ENCODE data around the gene QKI.

QKI gene

DNA sequence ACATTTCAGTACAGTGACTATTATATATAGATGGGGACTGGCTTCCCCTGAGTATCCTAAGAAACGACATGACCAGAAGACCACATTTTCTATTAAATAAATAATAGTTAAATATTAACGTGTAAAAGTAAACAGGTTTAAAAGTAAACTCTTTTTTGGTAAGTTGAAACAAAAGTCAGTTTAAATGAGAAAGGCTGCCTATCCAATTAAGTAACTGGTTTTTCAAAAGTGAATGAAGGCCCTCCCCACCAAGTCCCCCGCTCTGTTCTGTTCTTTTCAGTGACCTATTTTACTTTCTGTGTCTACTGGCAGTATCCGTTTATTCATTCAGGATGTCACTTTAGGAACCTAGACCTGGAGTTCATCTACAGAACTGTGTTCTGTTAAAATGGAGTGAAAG is 32.0 kb downstream of the QKI start:
- TF ChIP-seq EZH2 (optimal IDR thresholded peaks at IDR 0.05; ENCODE audit: low read depth, low read length) (no peak), EZH2phosphoT487 (IDR thresholded peaks at IDR 0.05; ENCODE audit: low read length) (no peak)
- TF ChIP-seq, protein P1, sequence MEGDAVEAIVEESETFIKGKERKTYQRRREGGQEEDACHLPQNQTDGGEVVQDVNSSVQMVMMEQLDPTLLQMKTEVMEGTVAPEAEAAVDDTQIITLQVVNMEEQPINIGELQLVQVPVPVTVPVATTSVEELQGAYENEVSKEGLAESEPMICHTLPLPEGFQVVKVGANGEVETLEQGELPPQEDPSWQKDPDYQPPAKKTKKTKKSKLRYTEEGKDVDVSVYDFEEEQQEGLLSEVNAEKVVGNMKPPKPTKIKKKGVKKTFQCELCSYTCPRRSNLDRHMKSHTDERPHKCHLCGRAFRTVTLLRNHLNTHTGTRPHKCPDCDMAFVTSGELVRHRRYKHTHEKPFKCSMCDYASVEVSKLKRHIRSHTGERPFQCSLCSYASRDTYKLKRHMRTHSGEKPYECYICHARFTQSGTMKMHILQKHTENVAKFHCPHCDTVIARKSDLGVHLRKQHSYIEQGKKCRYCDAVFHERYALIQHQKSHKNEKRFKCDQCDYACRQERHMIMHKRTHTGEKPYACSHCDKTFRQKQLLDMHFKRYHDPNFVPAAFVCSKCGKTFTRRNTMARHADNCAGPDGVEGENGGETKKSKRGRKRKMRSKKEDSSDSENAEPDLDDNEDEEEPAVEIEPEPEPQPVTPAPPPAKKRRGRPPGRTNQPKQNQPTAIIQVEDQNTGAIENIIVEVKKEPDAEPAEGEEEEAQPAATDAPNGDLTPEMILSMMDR (IDR thresholded peaks at IDR 0.05; ENCODE audit: low read length) = no peak
- no peaks in the 10 kb centered on the region for H3K27me3 ChIP-seq (replicated peaks; ENCODE audit: insufficient read depth, low read length)
- H3K9ac ChIP-seq (ENCODE audit: low read length) = no peak overlapping the region
- no peaks in the 10 kb centered on the region for H3K9me3 ChIP-seq (replicated peaks; ENCODE audit: insufficient read depth, low read length)
- H3K4me3 ChIP-seq (ENCODE audit: low read length) = no peak overlapping the region
- peaks cover 75% of the 10 kb centered on the region for H3K79me2 ChIP-seq (ENCODE audit: low read length)
- H3K27ac ChIP-seq (ENCODE audit: low read length) = no peak overlapping the region
- no peak overlapping the region for H2AFZ ChIP-seq (ENCODE audit: low read length)
- H3K4me2 ChIP-seq (ENCODE audit: low read depth, low read length) = no peak overlapping the region
- no peaks in the 10 kb centered on the region for H3K4me1 ChIP-seq (ENCODE audit: low read length)
- DNase-seq = no peak
- H3K36me3 ChIP-seq (replicated peaks; ENCODE audit: insufficient read depth, low read length) = no peaks in the 10 kb centered on the region
- H4K20me1 ChIP-seq (ENCODE audit: insufficient read depth, low read length) = no peaks in the 10 kb centered on the region
- no peaks in the 10 kb centered on the region for H3F3A ChIP-seq (ENCODE audit: insufficient read depth, low read length)
- H3K9me2 ChIP-seq (replicated peaks; ENCODE audit: insufficient read depth, low read length) = no peaks in the 10 kb centered on the region

DNA sequence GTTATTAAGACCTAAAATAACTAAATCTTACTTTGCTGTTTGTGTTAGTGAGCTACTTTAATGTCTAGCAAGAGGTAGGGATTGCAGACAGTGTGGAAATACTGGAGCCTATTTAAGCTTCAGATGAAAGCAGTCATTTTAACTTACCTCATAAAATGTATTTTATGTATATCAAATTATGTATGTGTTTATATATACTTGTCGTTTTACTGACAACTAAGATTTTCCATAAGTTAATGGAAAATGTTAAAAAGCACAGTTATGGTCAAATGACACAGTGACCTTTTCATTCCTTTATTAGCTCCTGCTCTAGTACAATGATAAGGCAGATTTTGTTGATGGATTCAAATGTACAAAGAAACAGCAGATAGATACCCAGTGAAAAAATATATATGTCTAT is 34.6 kb downstream of the QKI start:
- Histone ChIP-seq H3K4me1 (ENCODE audit: low read length) (no peaks in the 10 kb centered on the region), H3K9me3 (replicated peaks; ENCODE audit: insufficient read depth, low read length) (no peaks in the 10 kb centered on the region), H3K4me2 (ENCODE audit: low read depth, low read length) (no peak overlapping the region), H3K27me3 (replicated peaks; ENCODE audit: insufficient read depth, low read length) (no peaks in the 10 kb centered on the region), H3K27ac (ENCODE audit: low read length) (no peak overlapping the region), H3F3A (ENCODE audit: insufficient read depth, low read length) (no peaks in the 10 kb centered on the region), H4K20me1 (ENCODE audit: insufficient read depth, low read length) (no peaks in the 10 kb centered on the region), H2AFZ (ENCODE audit: low read length) (no peak overlapping the region), H3K4me3 (ENCODE audit: low read length) (no peak overlapping the region), H3K36me3 (replicated peaks; ENCODE audit: insufficient read depth, low read length) (no peaks in the 10 kb centered on the region), H3K79me2 (ENCODE audit: low read length) (peaks cover 68% of the 10 kb centered on the region), H3K9ac (ENCODE audit: low read length) (no peak overlapping the region), H3K9me2 (replicated peaks; ENCODE audit: insufficient read depth, low read length) (no peaks in the 10 kb centered on the region)
- no peak for DNase-seq
- TF ChIP-seq EZH2 (optimal IDR thresholded peaks at IDR 0.05; ENCODE audit: low read depth, low read length) = no peak
- TF ChIP-seq, protein P1 (IDR thresholded peaks at IDR 0.05; ENCODE audit: low read length) = no peak
- no peak for TF ChIP-seq EZH2phosphoT487 (IDR thresholded peaks at IDR 0.05; ENCODE audit: low read length)

DNA sequence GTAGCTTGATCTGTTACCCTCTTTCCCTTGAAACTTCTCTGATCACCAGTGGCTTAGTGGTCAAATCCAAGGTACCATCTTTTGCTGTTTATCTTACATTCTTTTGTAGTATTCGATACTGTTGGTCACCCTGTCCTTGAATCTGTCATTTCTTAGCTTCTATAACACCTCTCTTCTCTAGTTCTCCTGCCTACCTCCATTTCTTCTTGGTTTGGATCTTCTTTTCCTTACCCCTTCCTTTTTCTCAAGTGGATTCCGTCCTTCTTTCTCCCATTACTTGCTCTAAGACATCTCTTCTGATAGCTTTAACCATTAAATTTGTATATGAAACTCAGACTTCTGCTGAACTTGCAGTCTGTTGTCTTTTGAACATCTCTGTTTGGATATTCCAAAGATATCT is 39.9 kb downstream of the QKI start:
- Histone ChIP-seq H2AFZ (ENCODE audit: low read length) (no peak overlapping the region), H4K20me1 (ENCODE audit: insufficient read depth, low read length) (no peaks in the 10 kb centered on the region)
- no peak for DNase-seq

More for the DNA sequence above, 39.9 kb downstream of the QKI start:
- Histone ChIP-seq H3K4me2 (ENCODE audit: low read depth, low read length) (no peak overlapping the region), H3K9me2 (replicated peaks; ENCODE audit: insufficient read depth, low read length) (no peaks in the 10 kb centered on the region), H3K27ac (ENCODE audit: low read length) (no peak overlapping the region), H3K27me3 (replicated peaks; ENCODE audit: insufficient read depth, low read length) (no peaks in the 10 kb centered on the region), H3F3A (ENCODE audit: insufficient read depth, low read length) (no peaks in the 10 kb centered on the region), H3K9me3 (replicated peaks; ENCODE audit: insufficient read depth, low read length) (no peaks in the 10 kb centered on the region), H3K9ac (ENCODE audit: low read length) (no peak overlapping the region), H3K36me3 (replicated peaks; ENCODE audit: insufficient read depth, low read length) (no peaks in the 10 kb centered on the region), H3K79me2 (ENCODE audit: low read length) (peaks cover 75% of the 10 kb centered on the region), H3K4me3 (ENCODE audit: low read length) (no peak overlapping the region), H3K4me1 (ENCODE audit: low read length) (no peaks in the 10 kb centered on the region)
- TF ChIP-seq, protein P1 (IDR thresholded peaks at IDR 0.05; ENCODE audit: low read length) = no peak
- TF ChIP-seq EZH2phosphoT487 (IDR thresholded peaks at IDR 0.05; ENCODE audit: low read length) = no peak
- TF ChIP-seq EZH2 (optimal IDR thresholded peaks at IDR 0.05; ENCODE audit: low read depth, low read length) = no peak

Measured in MM.1S (cell line).